DND-41 (cell line): Measurements from ENCODE around the gene CREM.

ENCODE experiments used
- CTCF ChIP-seq: IDR thresholded peaks from 2 replicates; pipeline ENCODE4 v1.5.1; 2012; ENCODE audit warnings: borderline replicate concordance, low read length, moderate library complexity, mild to moderate bottlenecking; ENCODE audit not compliant: poor library complexity, severe bottlenecking; ENCODE audit errors: extremely low read depth
- EZH2 ChIP-seq: IDR thresholded peaks from 3 replicates; pipeline ENCODE4 v1.6.1; 2012; ENCODE audit warnings: borderline replicate concordance, low read depth, mild to moderate bottlenecking, moderate library complexity, low read length, inconsistent platforms; ENCODE audit not compliant: severe bottlenecking

DNA sequence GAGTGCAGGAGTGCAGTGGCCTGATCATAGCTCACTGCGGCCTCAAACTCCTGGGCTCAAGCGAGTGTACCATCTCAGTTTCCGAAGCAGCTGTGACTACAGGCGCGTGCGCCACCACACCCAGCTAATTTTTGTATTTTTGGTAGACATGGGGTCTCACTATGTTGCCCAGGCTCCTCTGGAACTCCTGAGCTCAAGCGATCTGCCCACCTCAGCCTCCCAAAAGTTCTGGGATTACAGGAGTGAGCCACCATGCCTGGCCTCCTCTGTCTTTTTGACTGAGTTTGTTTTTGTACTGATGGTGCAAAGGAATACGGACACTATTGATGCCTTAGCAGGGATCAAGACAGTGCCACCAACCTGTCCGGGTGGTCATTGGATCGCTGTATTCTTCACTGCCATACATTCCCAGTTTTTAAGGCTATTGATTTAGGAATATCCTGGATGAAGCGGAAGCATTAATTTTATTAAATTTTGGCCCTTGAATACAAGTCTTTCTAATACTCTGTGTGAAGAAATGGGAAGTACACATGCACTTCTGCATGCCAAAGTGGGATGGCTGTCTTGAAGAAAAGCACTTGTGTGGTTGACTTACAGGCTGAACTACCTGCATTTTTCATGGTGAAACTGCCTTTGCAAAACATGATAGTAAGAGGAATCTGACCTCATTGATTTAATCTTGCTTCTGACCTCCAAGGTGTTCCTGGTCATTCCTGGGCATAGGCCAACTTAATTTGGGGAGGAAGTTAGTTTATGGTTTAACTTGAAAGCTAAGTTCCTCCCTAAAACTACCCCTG lies 34.5 kb upstream of the CREM start:
- TF ChIP-seq EZH2 (no peak), CTCF (no peak)
